PC-3 (cell line): Measurements from ENCODE around the gene TAPT1.

ENCODE experiments used
- CTCF ChIP-seq: fragments of 300-600 bp; sonication (generic); conservative IDR thresholded peaks from 2 replicates; pipeline ENCODE4 v1.5.1; 2017; ENCODE audit warnings: antibody characterized with exemption, low read depth, mild to moderate bottlenecking, low read length
- EZH2 ChIP-seq: fragments of 300-600 bp; sonication (generic); IDR thresholded peaks from one replicate; pipeline ENCODE4 v1.6.1; 2017; ENCODE audit warnings: antibody characterized with exemption, mild to moderate bottlenecking, low read length; ENCODE audit not compliant: unreplicated experiment
- EZH2phosphoT487 ChIP-seq: fragments of 300-600 bp; sonication (generic); IDR thresholded peaks from 2 replicates; pipeline ENCODE4 v1.6.1; 2018; ENCODE audit warnings: mild to moderate bottlenecking, antibody characterized with exemption, low read length, borderline replicate concordance

GRCh38 chr4:16243285-16243684 lies 17.0 kb upstream of the TAPT1 start:
- TF ChIP-seq CTCF (no peak), EZH2 (no peak), EZH2phosphoT487 (no peak)
